NCI-H1048 (cell line): ENCODE data around the gene MSH5.
"Not testable (repeated sequence)": the region's sequence is repeated elsewhere in the genome, so short reads cannot be mapped to it uniquely, and the experiment has no call there.

ENCODE experiments used
- DNase-seq: peaks from one replicate; lab custom pipeline; 2025; lab: John Stamatoyannopoulos, UW

The MSH5 gene

GRCh38 chr6:31739639-31740396 lies at the start of gene MSH5:
TSS of gene MSH5 (plus strand) at chr6:31740005. CDS start at chr6:31740467, 462 bp downstream.
- DNase-seq = peak; percentile 98

- DNase-seq = no peak
Measured at GRCh38 chr6:31690231-31691077, 49.4 kb upstream of the MSH5 start.

- no peak for DNase-seq
Measured at GRCh38 chr6:31691078-31691463, 48.7 kb upstream of the MSH5 start.

- DNase-seq = no peak
Measured at GRCh38 chr6:31691564-31692108, 48.2 kb upstream of the MSH5 start.

- no peak for DNase-seq
Measured at GRCh38 chr6:31692353-31692752, 47.5 kb upstream of the MSH5 start.

- DNase-seq = no peak
Measured at GRCh38 chr6:31692886-31693285, 46.9 kb upstream of the MSH5 start.

GRCh38 chr6:31693535-31693934 lies 46.3 kb upstream of the MSH5 start:
- no peak for DNase-seq

- DNase-seq = no peak
Measured at GRCh38 chr6:31697555-31697954, 42.2 kb upstream of the MSH5 start.

- DNase-seq = no peak
Measured at GRCh38 chr6:31700740-31701401, 38.9 kb upstream of the MSH5 start.

GRCh38 chr6:31701666-31702404 lies 38.0 kb upstream of the MSH5 start:
- DNase-seq = no peak

GRCh38 chr6:31702405-31702818 lies 37.4 kb upstream of the MSH5 start:
- DNase-seq = no peak

- DNase-seq = peak; percentile 96
Measured at GRCh38 chr6:31702819-31703716, 36.7 kb upstream of the MSH5 start, which contains the start of gene ABHD16A. TSS of gene ABHD16A (minus strand) at chr6:31703324. CDS start at chr6:31703281, 43 bp downstream.

GRCh38 chr6:31705931-31706330 lies 33.9 kb upstream of the MSH5 start:
- DNase-seq = no peak

- DNase-seq = no peak
Measured at GRCh38 chr6:31706599-31706998, 33.2 kb upstream of the MSH5 start, which contains the start of gene LY6G6F. TSS of gene LY6G6F (plus strand) at chr6:31706866. CDS start at chr6:31706907, 41 bp downstream.

GRCh38 chr6:31707701-31708100 lies 32.1 kb upstream of the MSH5 start:
- DNase-seq = no peak

- no peak for DNase-seq
Measured at GRCh38 chr6:31708224-31708623, 31.6 kb upstream of the MSH5 start.

- not testable (repeated sequence) for DNase-seq
Measured at GRCh38 chr6:31709157-31709556, 30.6 kb upstream of the MSH5 start.

- no peak for DNase-seq
Measured at GRCh38 chr6:31710523-31711219, 29.1 kb upstream of the MSH5 start.

GRCh38 chr6:31711233-31711632 lies 28.6 kb upstream of the MSH5 start:
- DNase-seq = no peak

GRCh38 chr6:31712296-31712695 lies 27.5 kb upstream of the MSH5 start:
- no peak for DNase-seq
